ENCODE results near the gene RPL32.
A peak's percentile ranks its signal among the peaks of the same experiment; 100 is the strongest.
"Not testable (repeated sequence)": the region's sequence is repeated elsewhere in the genome, so short reads cannot be mapped to it uniquely, and the experiment has no call there.

RPL32 gene

GRCh38 chr3:12868039-12869034 is 27.0 kb upstream of the RPL32 start:
- DNase-seq (ENCODE audit: low read depth in 2 of 2), result peak; percentile 33 to 39

GRCh38 chr3:12866836-12867235 is 25.5 kb upstream of the RPL32 start:
- no peak for DNase-seq (ENCODE audit: low read depth in 2 of 2)

- DNase-seq (ENCODE audit: low read depth in 2 of 2), result no peak
These were observed 23.9 kb upstream of the RPL32 start for GRCh38 chr3:12865271-12865670.

- DNase-seq (ENCODE audit: low read depth in 2 of 2), result no peak
These were observed 21.0 kb upstream of the RPL32 start for GRCh38 chr3:12862387-12862786.

- no peak for DNase-seq (ENCODE audit: low read depth in 2 of 2)
These were observed 20.2 kb upstream of the RPL32 start for GRCh38 chr3:12861611-12862010.

GRCh38 chr3:12859840-12860239 is 18.5 kb upstream of the RPL32 start:
- DNase-seq (ENCODE audit: low read depth in 2 of 2), result no peak

- no peak for DNase-seq (ENCODE audit: low read depth in 2 of 2)
These were observed 15.3 kb upstream of the RPL32 start for GRCh38 chr3:12856626-12857025.

- DNase-seq (ENCODE audit: low read depth in 2 of 2), result no peak
These were observed 13.2 kb upstream of the RPL32 start for GRCh38 chr3:12854565-12854964.

- not testable (repeated sequence) for DNase-seq (ENCODE audit: low read depth in 2 of 2)
These were observed 12.5 kb upstream of the RPL32 start for GRCh38 chr3:12853847-12854246.

GRCh38 chr3:12852201-12852600 is 10.8 kb upstream of the RPL32 start:
- no peak for DNase-seq (ENCODE audit: low read depth in 2 of 2)

GRCh38 chr3:12845811-12846210 is 4.4 kb upstream of the RPL32 start:
- DNase-seq (ENCODE audit: low read depth in 2 of 2), result no peak

- no peak for DNase-seq (ENCODE audit: low read depth in 2 of 2)
These were observed 1.1 kb upstream of the RPL32 start for GRCh38 chr3:12842469-12842868.

- no peak for DNase-seq (ENCODE audit: low read depth in 2 of 2)
These were observed 584 bp upstream of the RPL32 start for GRCh38 chr3:12841970-12842328.

- DNase-seq (ENCODE audit: low read depth in 2 of 2), result no peak
These were observed 695 bp downstream of the RPL32 start for GRCh38 chr3:12840591-12841148.

GRCh38 chr3:12840148-12840547 is 1.2 kb downstream of the RPL32 start:
- DNase-seq (ENCODE audit: low read depth in 2 of 2), result not testable (repeated sequence)

- no peak for DNase-seq (ENCODE audit: low read depth in 2 of 2)
These were observed 2.0 kb downstream of the RPL32 start for GRCh38 chr3:12839156-12839946.

- no peak for DNase-seq (ENCODE audit: low read depth in 2 of 2)
These were observed 3.0 kb downstream of the RPL32 start for GRCh38 chr3:12838179-12838965.

- DNase-seq (ENCODE audit: low read depth in 2 of 2), result no peak
These were observed 3.9 kb downstream of the RPL32 start for GRCh38 chr3:12837295-12837986.

GRCh38 chr3:12835052-12835665 is 6.2 kb downstream of the RPL32 start:
- no peak for DNase-seq (ENCODE audit: low read depth in 2 of 2)

All from stimulated activated CD8-positive, alpha-beta memory T cell treated with anti-CD3 and anti-CD28 coated beads, Interleukin-2, amount 100 ng/mL, for 1 hour (primary cell).